ENCODE data around the gene CCNJ.

DNA sequence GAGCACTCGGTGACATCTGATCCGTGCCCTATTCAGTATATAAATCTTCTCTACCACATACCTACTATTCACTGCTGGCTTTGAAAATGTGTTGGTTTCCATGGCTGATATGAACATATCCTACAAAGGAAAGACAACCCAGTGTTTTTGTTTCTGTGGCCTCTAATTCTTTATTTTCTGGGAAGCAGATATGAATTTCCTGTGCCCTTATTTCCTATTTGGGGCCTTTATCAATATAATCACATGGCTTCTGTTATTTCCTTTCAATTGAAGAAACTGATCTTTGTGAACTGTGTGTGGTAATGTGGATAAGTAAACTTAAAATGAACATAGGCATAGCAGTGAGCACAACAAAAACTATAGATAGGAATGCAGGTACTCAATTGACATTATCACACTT lies 10.6 kb downstream of the CCNJ start:
- TF ChIP-seq, protein P1, sequence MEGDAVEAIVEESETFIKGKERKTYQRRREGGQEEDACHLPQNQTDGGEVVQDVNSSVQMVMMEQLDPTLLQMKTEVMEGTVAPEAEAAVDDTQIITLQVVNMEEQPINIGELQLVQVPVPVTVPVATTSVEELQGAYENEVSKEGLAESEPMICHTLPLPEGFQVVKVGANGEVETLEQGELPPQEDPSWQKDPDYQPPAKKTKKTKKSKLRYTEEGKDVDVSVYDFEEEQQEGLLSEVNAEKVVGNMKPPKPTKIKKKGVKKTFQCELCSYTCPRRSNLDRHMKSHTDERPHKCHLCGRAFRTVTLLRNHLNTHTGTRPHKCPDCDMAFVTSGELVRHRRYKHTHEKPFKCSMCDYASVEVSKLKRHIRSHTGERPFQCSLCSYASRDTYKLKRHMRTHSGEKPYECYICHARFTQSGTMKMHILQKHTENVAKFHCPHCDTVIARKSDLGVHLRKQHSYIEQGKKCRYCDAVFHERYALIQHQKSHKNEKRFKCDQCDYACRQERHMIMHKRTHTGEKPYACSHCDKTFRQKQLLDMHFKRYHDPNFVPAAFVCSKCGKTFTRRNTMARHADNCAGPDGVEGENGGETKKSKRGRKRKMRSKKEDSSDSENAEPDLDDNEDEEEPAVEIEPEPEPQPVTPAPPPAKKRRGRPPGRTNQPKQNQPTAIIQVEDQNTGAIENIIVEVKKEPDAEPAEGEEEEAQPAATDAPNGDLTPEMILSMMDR (IDR thresholded peaks at IDR 0.05; ENCODE audit: insufficient read depth, low read depth, low read length) = no peak
- TF ChIP-seq EZH2 (IDR thresholded peaks at IDR 0.05; ENCODE audit: insufficient read depth, low read length) = no peak
